Body of pancreas (tissue), 4 donors: ENCODE measurements around the gene ATRNL1.

Source experiments
- CTCF ChIP-seq, 7 experiments: fragments of 450-650 bp in 4 of 7; fragments of 200-600 bp in 3 of 7; sonication (generic) in 3 of 7; IDR thresholded peaks; one replicate each; pipeline ENCODE4 v1.5.1; 2016 to 2019; ENCODE audit warnings: antibody characterized with exemption in 7 of 7
- POLR2A ChIP-seq, 3 donors: fragments of 450-650 bp; IDR thresholded peaks; one replicate each; pipeline ENCODE4 v1.6.1; 2016; ENCODE audit warnings: antibody characterized with exemption in 3 of 3, mild to moderate bottlenecking in 2 of 3

- no peak for TF ChIP-seq CTCF (IDR thresholded peaks at IDR 0.05)
- no peak for TF ChIP-seq POLR2A (IDR thresholded peaks at IDR 0.05)
These were observed 852.7 kb downstream of the ATRNL1 start for GRCh38 chr10:115945701-115946445.
